ENCODE data around the gene DCBLD2. TPM values are rescaled to one million over a fixed set of nuclear protein-coding genes. Genes with fewer than 3 reads are reported as not detected.
A peak's percentile ranks its signal among the peaks of the same experiment; 100 is the strongest.

DCBLD2 gene
- total and polyA plus RNA-seq, 9 of the 15 experiments (the other 6 are each of a cell fraction or from before 2014, with no cell fraction given), result 2.7 to 14.6 (median 7.4) TPM

DNA sequence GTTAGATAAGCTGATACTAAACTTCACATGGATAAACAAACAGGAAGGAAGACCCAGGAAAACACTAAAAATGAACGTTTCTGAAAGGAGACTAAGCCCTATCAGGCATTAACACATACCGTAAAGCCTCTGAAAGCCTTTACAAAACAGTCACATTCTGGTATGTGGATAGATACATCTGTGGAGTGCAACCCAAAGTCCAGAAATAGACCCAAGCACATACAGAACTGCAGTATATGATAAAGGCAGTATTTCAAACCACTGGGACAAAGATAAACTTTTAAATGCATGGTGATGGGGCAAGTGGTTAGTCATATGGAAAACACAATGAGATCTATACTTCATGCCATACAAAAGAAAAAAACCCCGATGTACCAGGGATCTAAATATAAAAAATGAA, 26.0 kb downstream of the DCBLD2 start (continued):
- TF ChIP-seq ZNF175 (CRISPR knock-in tag; IDR thresholded peaks at IDR 0.05; ENCODE audit: low read depth) (no peak), HNRNPUL1 (IDR thresholded peaks at IDR 0.05; ENCODE audit: low read length) (no peak), EHMT2 (IDR thresholded peaks at IDR 0.05) (peak; percentile 63; the same call in 1 of the 2 replicates), PCBP2 (IDR thresholded peaks at IDR 0.05; ENCODE audit: low read depth, low read length, poor library complexity, severe bottlenecking) (no peak), ZNF408 (CRISPR knock-in tag; IDR thresholded peaks at IDR 0.05; ENCODE audit: low read depth) (no peak), NR1H2 (CRISPR knock-in tag; IDR thresholded peaks at IDR 0.05) (no peak), RUNX1 (IDR thresholded peaks at IDR 0.05; ENCODE audit: low read depth) (no peak), WHSC1 (IDR thresholded peaks at IDR 0.05; ENCODE audit: low read length) (no peak), ZNF589 (CRISPR knock-in tag; IDR thresholded peaks at IDR 0.05; ENCODE audit: low read depth) (no peak), MAFK (IDR thresholded peaks at IDR 0.05; ENCODE audit: low read length) (no peak), SMAD4 (CRISPR knock-in tag; conservative IDR thresholded peaks at IDR 0.05) (peak; percentile 33; the same call in 1 of the 2 replicates), STAG1 (CRISPR knock-in tag; IDR thresholded peaks at IDR 0.05; ENCODE audit: borderline replicate concordance) (no peak), GTF2A2 (tag; IDR thresholded peaks at IDR 0.05) (no peak), GATA2 (CRISPR knock-in tag; IDR thresholded peaks at IDR 0.05) (0 out of 2 replicates have a peak, but pooled peaks have one; percentile 29), NRF1 (conservative IDR thresholded peaks at IDR 0.05 in 1 of 2, IDR thresholded peaks at IDR 0.05 in 1 of 2) (no peak), GATAD2B (IDR thresholded peaks at IDR 0.05; ENCODE audit: borderline replicate concordance) (no peak), MEF2A (IDR thresholded peaks at IDR 0.05; ENCODE audit: control insufficient read depth, low read depth, low read length) (peak; percentile 99), DIDO1 (tag; IDR thresholded peaks at IDR 0.05; ENCODE audit: low read depth) (no peak)
- TF ChIP-seq, protein P1, sequence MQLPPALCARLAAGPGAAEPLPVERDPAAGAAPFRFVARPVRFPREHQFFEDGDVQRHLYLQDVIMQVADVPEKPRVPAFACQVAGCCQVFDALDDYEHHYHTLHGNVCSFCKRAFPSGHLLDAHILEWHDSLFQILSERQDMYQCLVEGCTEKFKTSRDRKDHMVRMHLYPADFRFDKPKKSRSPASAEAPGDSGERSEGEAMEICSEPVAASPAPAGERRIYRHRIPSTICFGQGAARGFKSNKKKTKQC (CRISPR knock-in tag; IDR thresholded peaks at IDR 0.05), result no peak
- TF ChIP-seq, protein P2, sequence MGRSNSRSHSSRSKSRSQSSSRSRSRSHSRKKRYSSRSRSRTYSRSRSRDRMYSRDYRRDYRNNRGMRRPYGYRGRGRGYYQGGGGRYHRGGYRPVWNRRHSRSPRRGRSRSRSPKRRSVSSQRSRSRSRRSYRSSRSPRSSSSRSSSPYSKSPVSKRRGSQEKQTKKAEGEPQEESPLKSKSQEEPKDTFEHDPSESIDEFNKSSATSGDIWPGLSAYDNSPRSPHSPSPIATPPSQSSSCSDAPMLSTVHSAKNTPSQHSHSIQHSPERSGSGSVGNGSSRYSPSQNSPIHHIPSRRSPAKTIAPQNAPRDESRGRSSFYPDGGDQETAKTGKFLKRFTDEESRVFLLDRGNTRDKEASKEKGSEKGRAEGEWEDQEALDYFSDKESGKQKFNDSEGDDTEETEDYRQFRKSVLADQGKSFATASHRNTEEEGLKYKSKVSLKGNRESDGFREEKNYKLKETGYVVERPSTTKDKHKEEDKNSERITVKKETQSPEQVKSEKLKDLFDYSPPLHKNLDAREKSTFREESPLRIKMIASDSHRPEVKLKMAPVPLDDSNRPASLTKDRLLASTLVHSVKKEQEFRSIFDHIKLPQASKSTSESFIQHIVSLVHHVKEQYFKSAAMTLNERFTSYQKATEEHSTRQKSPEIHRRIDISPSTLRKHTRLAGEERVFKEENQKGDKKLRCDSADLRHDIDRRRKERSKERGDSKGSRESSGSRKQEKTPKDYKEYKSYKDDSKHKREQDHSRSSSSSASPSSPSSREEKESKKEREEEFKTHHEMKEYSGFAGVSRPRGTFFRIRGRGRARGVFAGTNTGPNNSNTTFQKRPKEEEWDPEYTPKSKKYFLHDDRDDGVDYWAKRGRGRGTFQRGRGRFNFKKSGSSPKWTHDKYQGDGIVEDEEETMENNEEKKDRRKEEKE (IDR thresholded peaks at IDR 0.05; ENCODE audit: borderline replicate concordance in 1 of 2, control insufficient read depth in 1 of 2, low read depth in 2 of 2, low read length in 1 of 2), result no peak
- TF ChIP-seq, protein P3, sequence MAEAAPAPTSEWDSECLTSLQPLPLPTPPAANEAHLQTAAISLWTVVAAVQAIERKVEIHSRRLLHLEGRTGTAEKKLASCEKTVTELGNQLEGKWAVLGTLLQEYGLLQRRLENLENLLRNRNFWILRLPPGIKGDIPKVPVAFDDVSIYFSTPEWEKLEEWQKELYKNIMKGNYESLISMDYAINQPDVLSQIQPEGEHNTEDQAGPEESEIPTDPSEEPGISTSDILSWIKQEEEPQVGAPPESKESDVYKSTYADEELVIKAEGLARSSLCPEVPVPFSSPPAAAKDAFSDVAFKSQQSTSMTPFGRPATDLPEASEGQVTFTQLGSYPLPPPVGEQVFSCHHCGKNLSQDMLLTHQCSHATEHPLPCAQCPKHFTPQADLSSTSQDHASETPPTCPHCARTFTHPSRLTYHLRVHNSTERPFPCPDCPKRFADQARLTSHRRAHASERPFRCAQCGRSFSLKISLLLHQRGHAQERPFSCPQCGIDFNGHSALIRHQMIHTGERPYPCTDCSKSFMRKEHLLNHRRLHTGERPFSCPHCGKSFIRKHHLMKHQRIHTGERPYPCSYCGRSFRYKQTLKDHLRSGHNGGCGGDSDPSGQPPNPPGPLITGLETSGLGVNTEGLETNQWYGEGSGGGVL (CRISPR knock-in tag; IDR thresholded peaks at IDR 0.05), result no peak
- TF ChIP-seq, protein P4, sequence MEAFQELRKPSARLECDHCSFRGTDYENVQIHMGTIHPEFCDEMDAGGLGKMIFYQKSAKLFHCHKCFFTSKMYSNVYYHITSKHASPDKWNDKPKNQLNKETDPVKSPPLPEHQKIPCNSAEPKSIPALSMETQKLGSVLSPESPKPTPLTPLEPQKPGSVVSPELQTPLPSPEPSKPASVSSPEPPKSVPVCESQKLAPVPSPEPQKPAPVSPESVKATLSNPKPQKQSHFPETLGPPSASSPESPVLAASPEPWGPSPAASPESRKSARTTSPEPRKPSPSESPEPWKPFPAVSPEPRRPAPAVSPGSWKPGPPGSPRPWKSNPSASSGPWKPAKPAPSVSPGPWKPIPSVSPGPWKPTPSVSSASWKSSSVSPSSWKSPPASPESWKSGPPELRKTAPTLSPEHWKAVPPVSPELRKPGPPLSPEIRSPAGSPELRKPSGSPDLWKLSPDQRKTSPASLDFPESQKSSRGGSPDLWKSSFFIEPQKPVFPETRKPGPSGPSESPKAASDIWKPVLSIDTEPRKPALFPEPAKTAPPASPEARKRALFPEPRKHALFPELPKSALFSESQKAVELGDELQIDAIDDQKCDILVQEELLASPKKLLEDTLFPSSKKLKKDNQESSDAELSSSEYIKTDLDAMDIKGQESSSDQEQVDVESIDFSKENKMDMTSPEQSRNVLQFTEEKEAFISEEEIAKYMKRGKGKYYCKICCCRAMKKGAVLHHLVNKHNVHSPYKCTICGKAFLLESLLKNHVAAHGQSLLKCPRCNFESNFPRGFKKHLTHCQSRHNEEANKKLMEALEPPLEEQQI (IDR thresholded peaks at IDR 0.05), result no peak; the same call in 1 of the 2 replicates
